Measurements from ENCODE around the gene TRIM14. TPM values are rescaled to one million over a fixed set of nuclear protein-coding genes. Genes with fewer than 3 reads are reported as not detected.
A peak's percentile ranks its signal among the peaks of the same experiment; 100 is the strongest.

The TRIM14 gene
- total and polyA plus RNA-seq, 2 of the 13 experiments (the other 11 are each of a cell fraction or from before 2014, with no cell fraction given), result 9.2 to 13.0 TPM

DNA sequence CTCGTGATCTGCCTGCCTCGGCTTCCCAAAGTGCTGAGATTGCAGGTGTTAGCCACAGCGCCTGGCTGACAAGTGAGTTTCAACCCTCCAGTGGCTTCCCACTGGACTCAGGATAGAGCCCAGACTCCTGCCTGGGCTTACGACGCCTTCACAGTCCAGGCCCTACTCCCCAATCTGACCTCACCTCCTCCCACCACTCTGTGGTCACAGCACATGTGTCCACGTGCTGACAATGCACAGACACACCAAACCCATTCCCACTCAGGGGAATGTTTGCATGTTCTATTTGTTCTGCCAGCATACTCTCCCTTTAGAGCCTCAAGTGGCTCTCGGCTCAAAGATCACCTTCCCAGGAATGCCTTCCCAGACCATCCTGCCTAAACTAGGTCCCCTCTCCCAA is 31.1 kb upstream of the TRIM14 start (continued):
- TF ChIP-seq, protein P1, sequence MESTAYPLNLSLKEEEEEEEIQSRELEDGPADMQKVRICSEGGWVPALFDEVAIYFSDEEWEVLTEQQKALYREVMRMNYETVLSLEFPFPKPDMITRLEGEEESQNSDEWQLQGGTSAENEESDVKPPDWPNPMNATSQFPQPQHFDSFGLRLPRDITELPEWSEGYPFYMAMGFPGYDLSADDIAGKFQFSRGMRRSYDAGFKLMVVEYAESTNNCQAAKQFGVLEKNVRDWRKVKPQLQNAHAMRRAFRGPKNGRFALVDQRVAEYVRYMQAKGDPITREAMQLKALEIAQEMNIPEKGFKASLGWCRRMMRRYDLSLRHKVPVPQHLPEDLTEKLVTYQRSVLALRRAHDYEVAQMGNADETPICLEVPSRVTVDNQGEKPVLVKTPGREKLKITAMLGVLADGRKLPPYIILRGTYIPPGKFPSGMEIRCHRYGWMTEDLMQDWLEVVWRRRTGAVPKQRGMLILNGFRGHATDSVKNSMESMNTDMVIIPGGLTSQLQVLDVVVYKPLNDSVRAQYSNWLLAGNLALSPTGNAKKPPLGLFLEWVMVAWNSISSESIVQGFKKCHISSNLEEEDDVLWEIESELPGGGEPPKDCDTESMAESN (CRISPR knock-in tag; conservative IDR thresholded peaks at IDR 0.05), result no peak
- peak; percentile 75; the same call in 1 of the 2 replicates for TF ChIP-seq YEATS2 (CRISPR knock-in tag; IDR thresholded peaks at IDR 0.05; ENCODE audit: borderline replicate concordance)
- TF ChIP-seq MYNN (CRISPR knock-in tag; IDR thresholded peaks at IDR 0.05; ENCODE audit: low read depth), result no peak
- no peak for TF ChIP-seq ZNF773 (CRISPR knock-in tag; IDR thresholded peaks at IDR 0.05; ENCODE audit: borderline replicate concordance)
- no peak for TF ChIP-seq U2AF1 (optimal IDR thresholded peaks at IDR 0.05; ENCODE audit: low read depth, low read length)
- no peak for TF ChIP-seq EED (CRISPR knock-in tag; IDR thresholded peaks at IDR 0.05)
- 0 out of 2 replicates have a peak, but pooled peaks have one; percentile 43 for TF ChIP-seq ZNF251 (CRISPR knock-in tag; IDR thresholded peaks at IDR 0.05)
- TF ChIP-seq MATR3 (CRISPR knock-in tag; IDR thresholded peaks at IDR 0.05), result no peak
- TF ChIP-seq, protein P2, sequence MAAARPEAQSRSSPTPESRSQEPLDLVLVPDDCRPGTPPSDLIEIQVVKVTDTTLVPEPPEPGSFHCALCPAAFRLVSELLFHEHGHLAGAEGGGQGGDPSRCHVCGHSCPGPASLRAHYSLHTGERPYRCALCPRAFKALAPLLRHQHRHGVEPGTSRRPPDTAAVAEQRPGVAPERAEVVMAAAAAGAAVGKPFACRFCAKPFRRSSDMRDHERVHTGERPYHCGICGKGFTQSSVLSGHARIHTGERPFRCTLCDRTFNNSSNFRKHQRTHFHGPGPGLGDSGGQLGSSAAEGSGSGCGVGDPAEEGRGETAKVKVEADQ (CRISPR knock-in tag; IDR thresholded peaks at IDR 0.05; ENCODE audit: borderline replicate concordance), result no peak
- TF ChIP-seq ZNF761 (CRISPR knock-in tag; conservative IDR thresholded peaks at IDR 0.05), result no peak
- TF ChIP-seq ATM (IDR thresholded peaks at IDR 0.05; ENCODE audit: borderline replicate concordance), result no peak
- TF ChIP-seq, protein P3, sequence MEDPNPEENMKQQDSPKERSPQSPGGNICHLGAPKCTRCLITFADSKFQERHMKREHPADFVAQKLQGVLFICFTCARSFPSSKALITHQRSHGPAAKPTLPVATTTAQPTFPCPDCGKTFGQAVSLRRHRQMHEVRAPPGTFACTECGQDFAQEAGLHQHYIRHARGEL (CRISPR knock-in tag; IDR thresholded peaks at IDR 0.05), result no peak
- no peak for TF ChIP-seq RAD21 (CRISPR knock-in tag; IDR thresholded peaks at IDR 0.05)
- no peak for TF ChIP-seq JARID2 (CRISPR knock-in tag; IDR thresholded peaks at IDR 0.05; ENCODE audit: insufficient replicate concordance)
- TF ChIP-seq, protein P4, sequence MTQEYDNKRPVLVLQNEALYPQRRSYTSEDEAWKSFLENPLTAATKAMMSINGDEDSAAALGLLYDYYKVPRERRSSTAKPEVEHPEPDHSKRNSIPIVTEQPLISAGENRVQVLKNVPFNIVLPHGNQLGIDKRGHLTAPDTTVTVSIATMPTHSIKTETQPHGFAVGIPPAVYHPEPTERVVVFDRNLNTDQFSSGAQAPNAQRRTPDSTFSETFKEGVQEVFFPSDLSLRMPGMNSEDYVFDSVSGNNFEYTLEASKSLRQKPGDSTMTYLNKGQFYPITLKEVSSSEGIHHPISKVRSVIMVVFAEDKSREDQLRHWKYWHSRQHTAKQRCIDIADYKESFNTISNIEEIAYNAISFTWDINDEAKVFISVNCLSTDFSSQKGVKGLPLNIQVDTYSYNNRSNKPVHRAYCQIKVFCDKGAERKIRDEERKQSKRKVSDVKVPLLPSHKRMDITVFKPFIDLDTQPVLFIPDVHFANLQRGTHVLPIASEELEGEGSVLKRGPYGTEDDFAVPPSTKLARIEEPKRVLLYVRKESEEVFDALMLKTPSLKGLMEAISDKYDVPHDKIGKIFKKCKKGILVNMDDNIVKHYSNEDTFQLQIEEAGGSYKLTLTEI (CRISPR knock-in tag; conservative IDR thresholded peaks at IDR 0.05), result no peak
- TF ChIP-seq SIX1 (CRISPR knock-in tag; IDR thresholded peaks at IDR 0.05; ENCODE audit: borderline replicate concordance), result no peak
- TF ChIP-seq ZNF547 (CRISPR knock-in tag; IDR thresholded peaks at IDR 0.05), result no peak
- no peak for TF ChIP-seq ZNF451 (CRISPR knock-in tag; IDR thresholded peaks at IDR 0.05)
- TF ChIP-seq, protein P5, sequence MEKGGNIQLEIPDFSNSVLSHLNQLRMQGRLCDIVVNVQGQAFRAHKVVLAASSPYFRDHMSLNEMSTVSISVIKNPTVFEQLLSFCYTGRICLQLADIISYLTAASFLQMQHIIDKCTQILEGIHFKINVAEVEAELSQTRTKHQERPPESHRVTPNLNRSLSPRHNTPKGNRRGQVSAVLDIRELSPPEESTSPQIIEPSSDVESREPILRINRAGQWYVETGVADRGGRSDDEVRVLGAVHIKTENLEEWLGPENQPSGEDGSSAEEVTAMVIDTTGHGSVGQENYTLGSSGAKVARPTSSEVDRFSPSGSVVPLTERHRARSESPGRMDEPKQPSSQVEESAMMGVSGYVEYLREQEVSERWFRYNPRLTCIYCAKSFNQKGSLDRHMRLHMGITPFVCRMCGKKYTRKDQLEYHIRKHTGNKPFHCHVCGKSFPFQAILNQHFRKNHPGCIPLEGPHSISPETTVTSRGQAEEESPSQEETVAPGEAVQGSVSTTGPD (CRISPR knock-in tag; IDR thresholded peaks at IDR 0.05), result no peak
- TF ChIP-seq, protein P6, sequence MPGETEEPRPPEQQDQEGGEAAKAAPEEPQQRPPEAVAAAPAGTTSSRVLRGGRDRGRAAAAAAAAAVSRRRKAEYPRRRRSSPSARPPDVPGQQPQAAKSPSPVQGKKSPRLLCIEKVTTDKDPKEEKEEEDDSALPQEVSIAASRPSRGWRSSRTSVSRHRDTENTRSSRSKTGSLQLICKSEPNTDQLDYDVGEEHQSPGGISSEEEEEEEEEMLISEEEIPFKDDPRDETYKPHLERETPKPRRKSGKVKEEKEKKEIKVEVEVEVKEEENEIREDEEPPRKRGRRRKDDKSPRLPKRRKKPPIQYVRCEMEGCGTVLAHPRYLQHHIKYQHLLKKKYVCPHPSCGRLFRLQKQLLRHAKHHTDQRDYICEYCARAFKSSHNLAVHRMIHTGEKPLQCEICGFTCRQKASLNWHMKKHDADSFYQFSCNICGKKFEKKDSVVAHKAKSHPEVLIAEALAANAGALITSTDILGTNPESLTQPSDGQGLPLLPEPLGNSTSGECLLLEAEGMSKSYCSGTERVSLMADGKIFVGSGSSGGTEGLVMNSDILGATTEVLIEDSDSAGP (CRISPR knock-in tag; IDR thresholded peaks at IDR 0.05; ENCODE audit: borderline replicate concordance), result no peak
- TF ChIP-seq KMT2A (CRISPR knock-in tag; IDR thresholded peaks at IDR 0.05), result no peak

Measured in HepG2 (cell line).